ENCODE data around the gene ZDHHC19. TPM values are rescaled to one million over a fixed set of nuclear protein-coding genes. Genes with fewer than 3 reads are reported as not detected.

Gene ZDHHC19
- total and polyA plus RNA-seq, 2 donors (not counting 1 experiment from before 2014, with no cell fraction given) = not detected

DNA sequence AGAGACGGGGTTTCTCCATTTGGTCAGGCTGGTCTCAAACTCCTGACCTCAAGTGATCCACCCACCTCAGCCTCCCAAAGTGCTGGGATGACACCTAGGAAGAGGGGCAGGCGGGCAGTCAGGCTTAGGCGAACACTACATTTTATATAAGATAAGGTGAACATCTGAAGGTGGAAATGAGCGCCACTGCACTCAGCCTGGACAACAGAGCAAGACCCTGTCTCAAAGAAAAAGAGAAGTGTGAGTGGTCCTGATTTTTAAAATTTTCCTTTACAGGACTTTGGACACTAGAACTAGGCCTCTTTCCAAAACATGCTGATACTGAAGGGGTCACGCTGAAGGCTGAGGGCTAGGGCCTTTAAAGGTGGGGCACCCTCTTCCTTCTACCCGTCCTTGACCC lies 48.0 kb downstream of the ZDHHC19 start:
- Histone ChIP-seq H4K20me1 (ENCODE audit: control insufficient read depth, extremely low read depth, insufficient read depth, low read length) (no peaks in the 10 kb centered on the region), H3K4me1 (ENCODE audit: control insufficient read depth, extremely low read depth, insufficient read depth, low read length) (no peaks in the 10 kb centered on the region), H2AFZ (ENCODE audit: low read length) (no peak overlapping the region), H3K27me3 (ENCODE audit: control insufficient read depth, insufficient read depth, low read length) (no peaks in the 10 kb centered on the region), H3K9me3 (ENCODE audit: control insufficient read depth, insufficient read depth, low read depth, low read length) (no peaks in the 10 kb centered on the region), H3K27ac (ENCODE audit: insufficient read depth, low read length) (no peak overlapping the region), H3K9ac (ENCODE audit: insufficient read depth, low read length) (no peak overlapping the region), H3K4me3 (replicated peaks in 1 of 4; ENCODE audit: control extremely low read depth in 1 of 4, insufficient read depth in 1 of 4, low read depth in 3 of 4, low read length in 4 of 4) (no peak overlapping the region), H3K79me2 (ENCODE audit: control insufficient read depth, insufficient read depth, low read length) (no peaks in the 10 kb centered on the region), H3K4me2 (ENCODE audit: extremely low read depth, insufficient read depth, low read length) (no peak overlapping the region), H3K36me3 (ENCODE audit: control insufficient read depth, insufficient read depth, low read length) (no peaks in the 10 kb centered on the region)
- DNase-seq (ENCODE audit: low read depth in 2 of 2) = no peak
- TF ChIP-seq, protein P1, sequence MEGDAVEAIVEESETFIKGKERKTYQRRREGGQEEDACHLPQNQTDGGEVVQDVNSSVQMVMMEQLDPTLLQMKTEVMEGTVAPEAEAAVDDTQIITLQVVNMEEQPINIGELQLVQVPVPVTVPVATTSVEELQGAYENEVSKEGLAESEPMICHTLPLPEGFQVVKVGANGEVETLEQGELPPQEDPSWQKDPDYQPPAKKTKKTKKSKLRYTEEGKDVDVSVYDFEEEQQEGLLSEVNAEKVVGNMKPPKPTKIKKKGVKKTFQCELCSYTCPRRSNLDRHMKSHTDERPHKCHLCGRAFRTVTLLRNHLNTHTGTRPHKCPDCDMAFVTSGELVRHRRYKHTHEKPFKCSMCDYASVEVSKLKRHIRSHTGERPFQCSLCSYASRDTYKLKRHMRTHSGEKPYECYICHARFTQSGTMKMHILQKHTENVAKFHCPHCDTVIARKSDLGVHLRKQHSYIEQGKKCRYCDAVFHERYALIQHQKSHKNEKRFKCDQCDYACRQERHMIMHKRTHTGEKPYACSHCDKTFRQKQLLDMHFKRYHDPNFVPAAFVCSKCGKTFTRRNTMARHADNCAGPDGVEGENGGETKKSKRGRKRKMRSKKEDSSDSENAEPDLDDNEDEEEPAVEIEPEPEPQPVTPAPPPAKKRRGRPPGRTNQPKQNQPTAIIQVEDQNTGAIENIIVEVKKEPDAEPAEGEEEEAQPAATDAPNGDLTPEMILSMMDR (conservative IDR thresholded peaks at IDR 0.05 in 1 of 2, IDR thresholded peaks at IDR 0.05 in 1 of 2; ENCODE audit: low read depth in 1 of 2, low read length in 2 of 2) = no peak
- no peak for TF ChIP-seq EZH2 (IDR thresholded peaks at IDR 0.05; ENCODE audit: low read length, missing control alignments)

DNA sequence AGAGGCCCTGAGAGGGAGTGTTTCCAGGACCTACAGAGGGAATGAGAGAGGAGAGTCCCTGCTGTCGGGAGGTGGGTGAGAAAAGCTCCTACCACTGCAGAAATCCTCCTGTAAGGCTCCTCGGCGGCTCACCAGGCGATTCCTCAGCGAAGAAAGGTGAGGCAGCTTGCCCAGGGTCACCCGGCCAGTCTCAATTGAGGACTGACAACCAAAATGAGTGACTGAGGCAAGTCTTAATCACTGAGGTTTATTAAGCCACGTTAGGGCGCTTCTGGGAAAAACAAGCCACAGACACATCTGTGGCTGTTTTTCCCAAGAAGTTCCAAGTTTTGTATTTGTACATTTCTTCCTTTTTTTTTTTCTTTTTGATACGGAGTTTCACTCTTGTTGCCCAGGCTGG lies 48.5 kb downstream of the ZDHHC19 start:
- H3K9me3 ChIP-seq (ENCODE audit: control insufficient read depth, insufficient read depth, low read depth, low read length) = no peaks in the 10 kb centered on the region
- H4K20me1 ChIP-seq (ENCODE audit: control insufficient read depth, extremely low read depth, insufficient read depth, low read length) = no peaks in the 10 kb centered on the region
- no peaks in the 10 kb centered on the region for H3K79me2 ChIP-seq (ENCODE audit: control insufficient read depth, insufficient read depth, low read length)
- no peaks in the 10 kb centered on the region for H3K36me3 ChIP-seq (ENCODE audit: control insufficient read depth, insufficient read depth, low read length)
- no peak overlapping the region for H3K4me2 ChIP-seq (ENCODE audit: extremely low read depth, insufficient read depth, low read length)
- H2AFZ ChIP-seq (ENCODE audit: low read length) = no peak overlapping the region
- no peak overlapping the region for H3K9ac ChIP-seq (ENCODE audit: insufficient read depth, low read length)
- no peak overlapping the region for H3K4me3 ChIP-seq (replicated peaks in 1 of 4; ENCODE audit: control extremely low read depth in 1 of 4, insufficient read depth in 1 of 4, low read depth in 3 of 4, low read length in 4 of 4)
- H3K27ac ChIP-seq (ENCODE audit: insufficient read depth, low read length) = no peak overlapping the region
- no peaks in the 10 kb centered on the region for H3K4me1 ChIP-seq (ENCODE audit: control insufficient read depth, extremely low read depth, insufficient read depth, low read length)
- no peak for DNase-seq (ENCODE audit: low read depth in 2 of 2)
- TF ChIP-seq, protein P1 (conservative IDR thresholded peaks at IDR 0.05 in 1 of 2, IDR thresholded peaks at IDR 0.05 in 1 of 2; ENCODE audit: low read depth in 1 of 2, low read length in 2 of 2) = no peak
- TF ChIP-seq EZH2 (IDR thresholded peaks at IDR 0.05; ENCODE audit: low read length, missing control alignments) = no peak
- H3K27me3 ChIP-seq (ENCODE audit: control insufficient read depth, insufficient read depth, low read length) = no peaks in the 10 kb centered on the region

DNA sequence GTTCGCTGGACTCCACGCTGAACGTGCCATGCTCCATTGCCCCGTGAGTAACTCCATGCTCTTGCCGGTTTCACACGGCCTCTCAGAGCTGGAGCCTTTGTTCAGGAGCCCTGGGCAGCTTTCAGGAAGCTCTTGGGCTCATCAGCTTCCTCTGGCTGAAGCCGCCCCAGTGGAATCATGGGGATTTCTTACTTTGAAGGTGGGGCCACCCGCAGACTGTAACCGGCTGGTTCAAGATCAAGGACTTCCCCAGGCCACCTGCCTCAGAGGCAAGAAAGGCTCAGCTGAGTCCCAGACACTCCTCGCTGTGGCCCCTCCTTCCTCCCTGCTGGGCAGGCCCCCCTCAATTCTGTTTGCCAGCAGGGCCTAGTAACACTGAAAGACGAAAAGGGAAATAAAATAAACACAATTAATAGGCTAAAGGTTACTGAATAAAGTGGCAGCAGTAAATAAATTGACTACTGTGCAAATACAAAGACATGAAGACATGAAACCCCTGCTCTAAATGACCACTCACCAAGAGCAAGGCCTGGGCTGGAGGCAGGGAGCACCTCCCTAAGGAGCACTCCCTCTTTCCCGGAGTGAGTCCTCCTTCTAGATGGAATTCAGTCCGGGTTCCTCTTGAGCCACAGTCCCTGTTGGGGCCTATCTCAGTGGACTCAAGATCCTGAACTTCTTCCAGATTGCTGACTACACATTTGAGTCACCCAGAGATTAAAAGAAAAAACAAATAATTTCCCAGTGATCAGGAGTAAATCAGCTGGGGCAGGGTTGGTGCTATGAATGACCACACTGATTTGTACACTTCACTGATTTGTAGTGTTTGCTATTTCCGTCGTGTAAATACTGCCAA lies 51.0 kb downstream of the ZDHHC19 start:
- H2AFZ ChIP-seq (ENCODE audit: low read length) = no peak overlapping the region
- H3K27me3 ChIP-seq (ENCODE audit: control insufficient read depth, insufficient read depth, low read length) = no peaks in the 10 kb centered on the region
- H3K36me3 ChIP-seq (ENCODE audit: control insufficient read depth, insufficient read depth, low read length) = no peaks in the 10 kb centered on the region
- no peak overlapping the region for H3K4me3 ChIP-seq (replicated peaks in 1 of 4; ENCODE audit: control extremely low read depth in 1 of 4, insufficient read depth in 1 of 4, low read depth in 3 of 4, low read length in 4 of 4)
- no peak overlapping the region for H3K4me2 ChIP-seq (ENCODE audit: extremely low read depth, insufficient read depth, low read length)
- no peaks in the 10 kb centered on the region for H4K20me1 ChIP-seq (ENCODE audit: control insufficient read depth, extremely low read depth, insufficient read depth, low read length)
- H3K4me1 ChIP-seq (ENCODE audit: control insufficient read depth, extremely low read depth, insufficient read depth, low read length) = no peaks in the 10 kb centered on the region
- no peaks in the 10 kb centered on the region for H3K79me2 ChIP-seq (ENCODE audit: control insufficient read depth, insufficient read depth, low read length)
- no peak overlapping the region for H3K27ac ChIP-seq (ENCODE audit: insufficient read depth, low read length)
- H3K9me3 ChIP-seq (ENCODE audit: control insufficient read depth, insufficient read depth, low read depth, low read length) = no peaks in the 10 kb centered on the region
- TF ChIP-seq, protein P1 (conservative IDR thresholded peaks at IDR 0.05 in 1 of 2, IDR thresholded peaks at IDR 0.05 in 1 of 2; ENCODE audit: low read depth in 1 of 2, low read length in 2 of 2) = no peak
- no peak for TF ChIP-seq EZH2 (IDR thresholded peaks at IDR 0.05; ENCODE audit: low read length, missing control alignments)
- H3K9ac ChIP-seq (ENCODE audit: insufficient read depth, low read length) = no peak overlapping the region
- peak; percentile 85 to 91 for DNase-seq (ENCODE audit: low read depth in 2 of 2)
